OCI-LY1 (cell line): ENCODE data around the gene RNFT2.

Experiments used
- CTCF ChIP-seq: fragments of 200-600 bp; sonication (generic), shearing (Covaris generic); IDR thresholded peaks from 2 replicates; pipeline ENCODE4 v1.5.1; 2017; ENCODE audit warnings: mild to moderate bottlenecking, antibody characterized with exemption, low read length, moderate library complexity, mixed read lengths
- EZH2 ChIP-seq: fragments of 200-600 bp; sonication (generic), shearing (Covaris generic); IDR thresholded peaks from 2 replicates; pipeline ENCODE4 v1.8.0; 2017; ENCODE audit warnings: borderline replicate concordance, mixed run types, mild to moderate bottlenecking, antibody characterized with exemption, low read length, moderate library complexity, mixed read lengths

DNA sequence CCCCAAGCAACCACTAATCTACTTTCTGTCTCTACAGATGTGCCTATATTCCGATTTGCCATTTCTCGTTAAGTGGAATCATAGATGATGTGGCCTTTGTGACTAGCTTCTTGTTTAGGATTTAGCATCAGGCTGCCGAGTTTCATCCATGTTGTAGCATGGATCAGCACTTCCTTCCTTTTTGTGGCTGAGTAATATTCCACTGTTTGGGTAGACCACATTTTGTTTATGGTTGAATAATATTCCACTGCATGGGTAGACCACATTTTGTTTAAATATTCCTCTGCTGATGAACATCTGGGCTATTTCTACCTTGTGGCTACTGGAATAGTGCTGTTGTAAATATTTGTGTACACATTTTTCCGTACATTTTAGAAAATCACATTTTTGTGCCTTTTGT, 36.7 kb upstream of the RNFT2 start:
- TF ChIP-seq CTCF: no peak
- no peak for TF ChIP-seq EZH2
